CD14-positive monocyte (primary cell): ENCODE measurements around the gene SBF2. TPM values are rescaled to one million over a fixed set of nuclear protein-coding genes. Genes with fewer than 3 reads are reported as not detected.

ENCODE experiments used
- DNase-seq, 3 donors: peaks; one replicate each; pipeline ENCODE4 v3.0.0-alpha.2; 2011 to 2022
- H2AFZ ChIP-seq: 2 replicates; pipeline ENCODE4 v1.6.0; 2012; ENCODE audit warnings: mild to moderate bottlenecking, low read depth, low read length, inconsistent platforms; ENCODE audit not compliant: insufficient read depth, poor library complexity, severe bottlenecking
- H3K27ac ChIP-seq, 2 donors: 1 replicate in 1 of 2; 2 replicates in 1 of 2; pipeline ENCODE4 v1.5.1; 2012 to 2013; ENCODE audit warnings: low read length in 2 of 2, control low read depth in 1 of 2, inconsistent platforms in 1 of 2, low read depth in 1 of 2, mild to moderate bottlenecking in 1 of 2
- H3K27me3 ChIP-seq, 2 donors: one replicate each; pipeline versions ENCODE4 v1.6.0 to v1.6.1; 2011 to 2013; ENCODE audit warnings: low read length in 2 of 2; ENCODE audit not compliant: control insufficient read depth in 2 of 2, insufficient read depth in 2 of 2
- H3K36me3 ChIP-seq, 2 donors: replicated peaks in 1 of 2; 1 replicate in 1 of 2; 2 replicates in 1 of 2; pipeline versions ENCODE4 v1.5.1 to v1.6.1; 2012 to 2013; ENCODE audit warnings: low read length in 2 of 2, control low read depth in 1 of 2, inconsistent platforms in 1 of 2, mild to moderate bottlenecking in 1 of 2; ENCODE audit not compliant: insufficient read depth in 2 of 2, control insufficient read depth in 1 of 2
- H3K4me1 ChIP-seq, 2 donors: 1 replicate in 1 of 2; 2 replicates in 1 of 2; pipeline versions ENCODE4 v1.5.1 to v1.6.1; 2012 to 2013; ENCODE audit warnings: low read length in 2 of 2, control low read depth in 1 of 2, inconsistent platforms in 1 of 2, mild to moderate bottlenecking in 1 of 2, moderate library complexity in 1 of 2; ENCODE audit not compliant: insufficient read depth in 2 of 2, control insufficient read depth in 1 of 2
- H3K4me2 ChIP-seq: replicated peaks from 2 replicates; pipeline ENCODE3; 2012; ENCODE audit warnings: low read length, moderate library complexity, mild to moderate bottlenecking; ENCODE audit not compliant: poor library complexity, severe bottlenecking; ENCODE audit errors: extremely low read depth
- H3K4me3 ChIP-seq, 3 experiments: fragments of 200-600 bp in 1 of 3; sonication (generic) in 1 of 3; replicated peaks in 1 of 3; 1 replicate in 2 of 3; 2 replicates in 1 of 3; pipeline ENCODE4 v1.5.1; 2011 to 2013; ENCODE audit warnings: low read length in 3 of 3, mild to moderate bottlenecking in 3 of 3, control low read depth in 2 of 3, low read depth in 2 of 3, inconsistent platforms in 1 of 3, moderate library complexity in 1 of 3
- H3K79me2 ChIP-seq: 2 replicates; pipeline ENCODE4 v1.6.0; 2012; ENCODE audit warnings: mild to moderate bottlenecking, control low read depth, inconsistent platforms, low read length, moderate library complexity; ENCODE audit not compliant: insufficient read depth
- H3K9ac ChIP-seq: 2 replicates; pipeline ENCODE4 v1.6.0; 2017; ENCODE audit warnings: low read length, mild to moderate bottlenecking; ENCODE audit not compliant: insufficient read depth, poor library complexity, severe bottlenecking
- H3K9me3 ChIP-seq, 2 donors: replicated peaks in 1 of 2; 1 replicate in 1 of 2; 2 replicates in 1 of 2; pipeline versions ENCODE4 v1.5.1 to v1.6.1; 2012 to 2013; ENCODE audit warnings: low read length in 2 of 2, control low read depth in 1 of 2; ENCODE audit not compliant: control insufficient read depth in 1 of 2, insufficient read depth in 1 of 2
- H4K20me1 ChIP-seq: 2 replicates; pipeline ENCODE4 v1.6.0; 2012; ENCODE audit warnings: mild to moderate bottlenecking, low read length, control low read depth, moderate library complexity; ENCODE audit not compliant: insufficient read depth
- H3K27ac Mint-ChIP-seq, 7 donors: one replicate each; pipeline ENCODE4 v1.8.0; 2020; ENCODE audit warnings: mild to moderate bottlenecking in 7 of 7, mixed read lengths in 7 of 7, moderate library complexity in 6 of 7, inconsistent platforms in 2 of 7
- H3K27me3 Mint-ChIP-seq, 3 donors: one replicate each; pipeline ENCODE4 v1.8.0; 2021 to 2022; ENCODE audit warnings: low read depth in 3 of 3, mild to moderate bottlenecking in 3 of 3, mixed read lengths in 3 of 3, moderate library complexity in 3 of 3, inconsistent platforms in 1 of 3
- H3K36me3 Mint-ChIP-seq, 2 donors: one replicate each; pipeline ENCODE4 v1.8.0; 2020; ENCODE audit warnings: mixed read lengths in 2 of 2, inconsistent platforms in 1 of 2, mild to moderate bottlenecking in 1 of 2
- H3K4me1 Mint-ChIP-seq: one replicate; pipeline ENCODE4 v1.8.0; 2020; ENCODE audit warnings: mild to moderate bottlenecking, mixed read lengths
- H3K4me3 Mint-ChIP-seq, 2 donors: one replicate each; pipeline ENCODE4 v1.8.0; 2020; ENCODE audit warnings: mild to moderate bottlenecking in 2 of 2, mixed read lengths in 2 of 2, moderate library complexity in 1 of 2
- H3K9me3 Mint-ChIP-seq, 7 donors: one replicate each; pipeline ENCODE4 v1.8.0; 2020 to 2022; ENCODE audit warnings: mixed read lengths in 7 of 7, mild to moderate bottlenecking in 6 of 7, moderate library complexity in 6 of 7, inconsistent platforms in 2 of 7
- CTCF ChIP-seq: fragments of 200-600 bp; IDR thresholded peaks from one replicate; pipeline ENCODE4 v1.8.0; 2022; ENCODE audit warnings: antibody characterized with exemption, mild to moderate bottlenecking
- WGBS: methylation state at CpG from one replicate; pipeline ENCODE4 v1.1.5; 2013; ENCODE audit warnings: missing lambda C conversion rate; ENCODE audit not compliant: insufficient coverage; 5-methylcytosine and 5-hydroxymethylcytosine counted together
- intact Hi-C, 2 donors: fragments of 100-400 bp; cut with micrococcal nuclease; formaldehyde crosslinking; loops; one replicate each; pipeline versions ENCODE4 v1.15.0 to v1.15.1; 2023
- polyA plus RNA-seq, 3 donors: library from polyadenylated mRNA; depleted of rRNA in 1 of 3; unstranded in 2 of 3; stranded (reverse) in 1 of 3; fragments of 300-500 nt in 2 of 3; fragments of >200 nt in 1 of 3; fragmentation: Illumina TruSeq in 2 of 3; gene quantifications; 1 replicate in 2 of 3; 2 replicates in 1 of 3; pipeline ENCODE4 v1.2.3, GENCODE V29; 2012 to 2021

Gene SBF2
- polyA plus RNA-seq, 3 donors: 8.9 to 30.7 (median 16.4) TPM

- H3K4me3 Mint-ChIP-seq: no peak overlapping the region
- no peak overlapping the region for H3K4me3 ChIP-seq
- H3K27me3 Mint-ChIP-seq: peaks cover 0 to under 1% (median 0%) of the 10 kb centered on the region in 3 donors
- H3K9ac ChIP-seq: no peak overlapping the region
- 86% methylated on average over 1 of the region's 4 CpGs for WGBS
- H3K36me3 ChIP-seq: no peaks in the 10 kb centered on the region
- no peak overlapping the region for H3K4me2 ChIP-seq
- no peak for DNase-seq
- peaks cover 1 to 14% (median 8%) of the 10 kb centered on the region in 7 donors for H3K9me3 Mint-ChIP-seq
- peaks cover 8% of the 10 kb centered on the region for H3K4me1 Mint-ChIP-seq
- H3K27me3 ChIP-seq: no peaks in the 10 kb centered on the region
- intact Hi-C loops: no loop called here
- H4K20me1 ChIP-seq: peaks cover 37% of the 10 kb centered on the region
- no peak overlapping the region for H3K27ac Mint-ChIP-seq
- H3K79me2 ChIP-seq: no peaks in the 10 kb centered on the region
- TF ChIP-seq CTCF: no peak
- peaks cover 0 to 6% of the 10 kb centered on the region in 2 donors for H3K9me3 ChIP-seq
- H3K27ac ChIP-seq: no peak overlapping the region
- H3K36me3 Mint-ChIP-seq: peaks cover 0 to 7% of the 10 kb centered on the region in 2 donors
- H2AFZ ChIP-seq: no peak overlapping the region
- no peaks in the 10 kb centered on the region for H3K4me1 ChIP-seq
Observed at GRCh38 chr11:10051868-10052586, 242.0 kb downstream of the SBF2 start.

- no peak for DNase-seq
- Histone ChIP-seq H3K79me2 (no peaks in the 10 kb centered on the region), H2AFZ (no peak overlapping the region), H3K4me2 (no peak overlapping the region), H3K9ac (no peak overlapping the region), H3K4me1 (no peaks in the 10 kb centered on the region), H3K27me3 (no peaks in the 10 kb centered on the region), H4K20me1 (peaks cover 31% of the 10 kb centered on the region), H3K9me3 (peaks cover 0 to 9% of the 10 kb centered on the region in 2 donors), H3K4me3 (no peak overlapping the region), H3K36me3 (no peaks in the 10 kb centered on the region), H3K27ac (no peak overlapping the region)
- H3K9me3 Mint-ChIP-seq: peaks cover 1 to 7% (median 5%) of the 10 kb centered on the region in 7 donors
- no peak overlapping the region for H3K4me3 Mint-ChIP-seq
- peaks cover 8% of the 10 kb centered on the region for H3K4me1 Mint-ChIP-seq
- H3K36me3 Mint-ChIP-seq: peaks cover 0 to 4% of the 10 kb centered on the region in 2 donors
- no peak for TF ChIP-seq CTCF
- intact Hi-C loops: no loop called here
- H3K27me3 Mint-ChIP-seq: no peaks in the 10 kb centered on the region
- no peak overlapping the region for H3K27ac Mint-ChIP-seq
Observed at GRCh38 chr11:10050561-10050960, 243.5 kb downstream of the SBF2 start.
